PC-3 (cell line): ENCODE data around the gene DIP2C. TPM values are rescaled to one million over a fixed set of nuclear protein-coding genes. Genes with fewer than 3 reads are reported as not detected.
"Not testable (repeated sequence)": the region's sequence is repeated elsewhere in the genome, so short reads cannot be mapped to it uniquely, and the experiment has no call there.

Experiments used
- ATAC-seq: fragments of 200-7000 bp; cut with Tn5 transposase; 2 replicates; pipeline ENCODE4 v1.9.1; 2020; ENCODE audit warnings: mild to moderate bottlenecking, moderate library complexity
- BruUV-seq: library from RNA; stranded (reverse); fragments of 400-500 nt; replicated peaks from 2 replicates; lab custom pipeline; 2021; lab: Mats Ljungman, UMichigan
- CTCF ChIA-PET: fragments of 300-600 bp; sonication (Branson Sonifier 250); formaldehyde crosslinking; loops from one replicate; lab custom pipeline; 2022; ENCODE audit warnings: antibody characterized with exemption; lab: Charles Lee
- POLR2A ChIA-PET: fragments of 300-600 bp; sonication (Branson Sonifier 250); formaldehyde crosslinking; loops from one replicate; lab custom pipeline; 2022; ENCODE audit warnings: antibody characterized with exemption; ENCODE audit not compliant: unreplicated experiment; lab: Charles Lee
- DNase-seq: peaks from one replicate; pipeline ENCODE4 v3.0.0-alpha.2; 2015
- H2AFZ ChIP-seq: fragments of 300-600 bp; sonication (generic); 2 replicates; pipeline ENCODE4 v1.6.0; 2016; ENCODE audit warnings: antibody characterized with exemption, low read length
- H3F3A ChIP-seq: fragments of 300-600 bp; sonication (generic); one replicate; pipeline ENCODE4 v1.6.0; 2017; ENCODE audit warnings: antibody characterized with exemption, low read length, control low read depth, mild to moderate bottlenecking; ENCODE audit not compliant: unreplicated experiment
- H3K27ac ChIP-seq: fragments of 300-600 bp; sonication (generic); 2 replicates; pipeline ENCODE4 v1.5.1; 2016; ENCODE audit warnings: mild to moderate bottlenecking, low read length
- H3K27me3 ChIP-seq: fragments of 300-600 bp; sonication (generic); 2 replicates; pipeline ENCODE4 v1.6.1; 2016; ENCODE audit warnings: low read length, mixed read lengths
- H3K36me3 ChIP-seq: fragments of 300-600 bp; sonication (generic); 2 replicates; pipeline ENCODE4 v1.6.1; 2016; ENCODE audit warnings: low read depth, mixed run types, low read length, mixed read lengths
- H3K4me1 ChIP-seq: fragments of 300-600 bp; sonication (generic); 2 replicates; pipeline ENCODE4 v1.5.1; 2016; ENCODE audit warnings: low read length; ENCODE audit not compliant: insufficient read depth
- H3K4me2 ChIP-seq: fragments of 300-600 bp; sonication (generic); 2 replicates; pipeline ENCODE4 v1.6.0; 2016; ENCODE audit warnings: low read length
- H3K4me3 ChIP-seq: fragments of 300-600 bp; sonication (generic); 2 replicates; pipeline ENCODE4 v1.5.1; 2016; ENCODE audit warnings: mild to moderate bottlenecking, low read length, mixed read lengths
- H3K79me2 ChIP-seq: fragments of 300-600 bp; sonication (generic); 2 replicates; pipeline ENCODE4 v1.6.1; 2017; ENCODE audit warnings: low read length, mixed read lengths
- H3K9ac ChIP-seq: fragments of 300-600 bp; sonication (generic); 2 replicates; pipeline ENCODE4 v1.6.0; 2016; ENCODE audit warnings: mild to moderate bottlenecking, low read length
- H3K9me2 ChIP-seq: fragments of 300-600 bp; sonication (generic); replicated peaks from 2 replicates; pipeline ENCODE4 v1.6.1; 2016; ENCODE audit warnings: mixed run types, low read length, mixed read lengths
- H3K9me3 ChIP-seq: fragments of 300-600 bp; sonication (generic); 2 replicates; pipeline ENCODE4 v1.6.1; 2016; ENCODE audit warnings: low read length, mixed read lengths
- H4K20me1 ChIP-seq: fragments of 300-600 bp; sonication (generic); 2 replicates; pipeline ENCODE4 v1.6.1; 2016; ENCODE audit warnings: low read length, mixed read lengths
- CTCF ChIP-seq: fragments of 300-600 bp; sonication (generic); conservative IDR thresholded peaks from 2 replicates; pipeline ENCODE4 v1.5.1; 2017; ENCODE audit warnings: antibody characterized with exemption, low read depth, mild to moderate bottlenecking, low read length
- EZH2 ChIP-seq: fragments of 300-600 bp; sonication (generic); IDR thresholded peaks from one replicate; pipeline ENCODE4 v1.6.1; 2017; ENCODE audit warnings: antibody characterized with exemption, mild to moderate bottlenecking, low read length; ENCODE audit not compliant: unreplicated experiment
- EZH2phosphoT487 ChIP-seq: fragments of 300-600 bp; sonication (generic); IDR thresholded peaks from 2 replicates; pipeline ENCODE4 v1.6.1; 2018; ENCODE audit warnings: mild to moderate bottlenecking, antibody characterized with exemption, low read length, borderline replicate concordance
- intact Hi-C: fragments of 100-400 bp; cut with micrococcal nuclease; formaldehyde crosslinking; loops from 2 replicates; pipeline ENCODE4 v1.9.0; 2023
- total RNA-seq: library from RNA; depleted of rRNA; stranded (reverse); fragments of >200 nt; gene quantifications from 2 replicates; pipeline ENCODE4 v1.2.3, GENCODE V29; 2014

The DIP2C gene
- total RNA-seq, 1 experiment from 2014 or later = 3.1 TPM

- H3K27me3 ChIP-seq = no peaks in the 10 kb centered on the region
- TF ChIP-seq CTCF (no peak), EZH2 (no peak), EZH2phosphoT487 (no peak)
- no peaks in the 10 kb centered on the region for H3K36me3 ChIP-seq
- DNase-seq (no peak), ATAC-seq (no peak)
- H3K4me2 ChIP-seq = no peak overlapping the region
- no peak overlapping the region for H2AFZ ChIP-seq
- ChIA-PET POLR2A (no interaction called here), CTCF (no interaction called here)
- no peaks in the 10 kb centered on the region for H4K20me1 ChIP-seq
- H3K79me2 ChIP-seq = no peaks in the 10 kb centered on the region
- no peak overlapping the region for H3K4me3 ChIP-seq
- no peaks in the 10 kb centered on the region for H3K9me3 ChIP-seq
- H3K9me2 ChIP-seq = no peaks in the 10 kb centered on the region
- intact Hi-C loops = no loop called here
- no peak overlapping the region for H3K27ac ChIP-seq
- no peak overlapping the region for H3K9ac ChIP-seq
- no peaks in the 10 kb centered on the region for H3F3A ChIP-seq
- H3K4me1 ChIP-seq = no peaks in the 10 kb centered on the region
- BruUV-seq = no TSS peak
Observed at GRCh38 chr10:649798-650440, 39.5 kb downstream of the DIP2C start.

- Histone ChIP-seq H3K9ac (no peak overlapping the region), H3K79me2 (no peaks in the 10 kb centered on the region), H3K4me2 (no peak overlapping the region), H4K20me1 (no peaks in the 10 kb centered on the region), H3K4me1 (no peaks in the 10 kb centered on the region), H3K9me3 (no peaks in the 10 kb centered on the region), H3K36me3 (no peaks in the 10 kb centered on the region), H3F3A (no peaks in the 10 kb centered on the region), H3K4me3 (no peak overlapping the region), H3K27me3 (no peaks in the 10 kb centered on the region), H2AFZ (no peak overlapping the region), H3K27ac (no peak overlapping the region), H3K9me2 (no peaks in the 10 kb centered on the region)
- no peak for TF ChIP-seq EZH2
- TF ChIP-seq CTCF = no peak
- TF ChIP-seq EZH2phosphoT487 = no peak
- intact Hi-C loops = no loop called here
- POLR2A ChIA-PET = no interaction called here
- DNase-seq = no peak
- no peak for ATAC-seq
- BruUV-seq = no TSS peak
- CTCF ChIA-PET = no interaction called here
Observed at GRCh38 chr10:649445-649797, 40.0 kb downstream of the DIP2C start.

- CTCF ChIA-PET, H4K20me1 ChIP-seq: not testable (repeated sequence)
Observed at GRCh38 chr10:647019-647418, 42.4 kb downstream of the DIP2C start.

More at GRCh38 chr10:647019-647418, 42.4 kb downstream of the DIP2C start:
- H3K4me2 ChIP-seq, H3F3A ChIP-seq, DNase-seq, ATAC-seq, H2AFZ ChIP-seq, intact Hi-C loops, H3K36me3 ChIP-seq, BruUV-seq, H3K9ac ChIP-seq, H3K9me2 ChIP-seq, H3K4me3 ChIP-seq, H3K27me3 ChIP-seq, H3K4me1 ChIP-seq, POLR2A ChIA-PET, H3K27ac ChIP-seq, H3K79me2 ChIP-seq, H3K9me3 ChIP-seq: not testable (repeated sequence)
